Measurements from ENCODE around the gene NPLOC4. TPM values are rescaled to one million over a fixed set of nuclear protein-coding genes. Genes with fewer than 3 reads are reported as not detected.

NPLOC4 gene
- total and polyA plus RNA-seq, 9 of the 15 experiments (the other 6 are each of a cell fraction or from before 2014, with no cell fraction given), result 1.5 to 116 (median 64.5) TPM

DNA sequence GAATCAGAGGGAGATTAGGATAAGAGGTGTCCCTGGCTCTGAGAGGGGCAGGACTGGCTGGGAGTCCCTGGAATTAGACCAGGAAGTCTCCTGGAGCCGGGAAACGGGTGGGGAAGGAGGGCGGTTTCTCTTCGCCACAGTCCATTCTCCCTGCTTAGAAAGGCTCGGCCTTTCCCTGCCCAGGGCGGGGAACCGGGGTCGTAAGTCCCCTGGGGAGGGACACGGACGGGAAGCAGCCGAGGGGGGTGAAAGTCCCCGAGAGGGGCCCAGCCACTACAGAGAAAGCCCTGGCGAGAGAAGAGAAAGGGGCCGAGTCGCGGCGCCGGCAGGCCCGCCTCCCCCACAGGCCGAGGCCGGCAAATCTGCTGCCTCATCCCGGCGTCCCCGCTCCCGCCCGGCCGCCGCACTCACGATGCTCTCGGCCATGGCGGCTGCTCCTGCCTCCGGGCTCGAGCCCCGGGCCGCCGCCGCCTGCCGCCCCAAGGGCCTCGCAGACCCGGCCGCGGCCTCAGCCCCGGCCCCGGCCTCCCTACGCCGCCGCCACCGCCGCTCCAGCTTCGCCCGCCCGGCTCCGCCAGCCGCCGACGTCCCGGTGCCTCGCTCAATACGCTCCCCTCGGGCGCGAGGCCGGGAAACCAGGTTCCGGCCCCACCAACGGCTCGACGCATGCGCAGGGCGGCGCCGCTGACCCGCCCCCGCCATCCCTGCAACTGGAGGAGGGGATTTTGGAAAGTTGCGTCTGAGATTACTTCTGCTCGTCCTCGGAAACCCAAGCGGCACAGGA is at the start of gene NPLOC4, which contains the start of gene TSPAN10 (continued):
- TF ChIP-seq HDAC2 (IDR thresholded peaks at IDR 0.05), result no peak
- TF ChIP-seq U2AF2 (optimal IDR thresholded peaks at IDR 0.05; ENCODE audit: low read depth, low read length), result no peak
- TF ChIP-seq, protein P1, sequence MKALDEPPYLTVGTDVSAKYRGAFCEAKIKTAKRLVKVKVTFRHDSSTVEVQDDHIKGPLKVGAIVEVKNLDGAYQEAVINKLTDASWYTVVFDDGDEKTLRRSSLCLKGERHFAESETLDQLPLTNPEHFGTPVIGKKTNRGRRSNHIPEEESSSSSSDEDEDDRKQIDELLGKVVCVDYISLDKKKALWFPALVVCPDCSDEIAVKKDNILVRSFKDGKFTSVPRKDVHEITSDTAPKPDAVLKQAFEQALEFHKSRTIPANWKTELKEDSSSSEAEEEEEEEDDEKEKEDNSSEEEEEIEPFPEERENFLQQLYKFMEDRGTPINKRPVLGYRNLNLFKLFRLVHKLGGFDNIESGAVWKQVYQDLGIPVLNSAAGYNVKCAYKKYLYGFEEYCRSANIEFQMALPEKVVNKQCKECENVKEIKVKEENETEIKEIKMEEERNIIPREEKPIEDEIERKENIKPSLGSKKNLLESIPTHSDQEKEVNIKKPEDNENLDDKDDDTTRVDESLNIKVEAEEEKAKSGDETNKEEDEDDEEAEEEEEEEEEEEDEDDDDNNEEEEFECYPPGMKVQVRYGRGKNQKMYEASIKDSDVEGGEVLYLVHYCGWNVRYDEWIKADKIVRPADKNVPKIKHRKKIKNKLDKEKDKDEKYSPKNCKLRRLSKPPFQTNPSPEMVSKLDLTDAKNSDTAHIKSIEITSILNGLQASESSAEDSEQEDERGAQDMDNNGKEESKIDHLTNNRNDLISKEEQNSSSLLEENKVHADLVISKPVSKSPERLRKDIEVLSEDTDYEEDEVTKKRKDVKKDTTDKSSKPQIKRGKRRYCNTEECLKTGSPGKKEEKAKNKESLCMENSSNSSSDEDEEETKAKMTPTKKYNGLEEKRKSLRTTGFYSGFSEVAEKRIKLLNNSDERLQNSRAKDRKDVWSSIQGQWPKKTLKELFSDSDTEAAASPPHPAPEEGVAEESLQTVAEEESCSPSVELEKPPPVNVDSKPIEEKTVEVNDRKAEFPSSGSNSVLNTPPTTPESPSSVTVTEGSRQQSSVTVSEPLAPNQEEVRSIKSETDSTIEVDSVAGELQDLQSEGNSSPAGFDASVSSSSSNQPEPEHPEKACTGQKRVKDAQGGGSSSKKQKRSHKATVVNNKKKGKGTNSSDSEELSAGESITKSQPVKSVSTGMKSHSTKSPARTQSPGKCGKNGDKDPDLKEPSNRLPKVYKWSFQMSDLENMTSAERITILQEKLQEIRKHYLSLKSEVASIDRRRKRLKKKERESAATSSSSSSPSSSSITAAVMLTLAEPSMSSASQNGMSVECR (CRISPR knock-in tag; IDR thresholded peaks at IDR 0.05), result no peak
- peak; percentile 33 to 41; a peak in 2 of 4 replicates for TF ChIP-seq SIX5 (IDR thresholded peaks at IDR 0.05; ENCODE audit: borderline replicate concordance in 1 of 2, insufficient read depth in 1 of 2, low read depth in 1 of 2, low read length in 2 of 2)
- peak; percentile 43; a peak in 2 of 4 replicates for TF ChIP-seq SIN3A (IDR thresholded peaks at IDR 0.05; ENCODE audit: borderline replicate concordance in 2 of 2, control insufficient read depth in 1 of 2, low read depth in 2 of 2, low read length in 2 of 2)
- TF ChIP-seq, protein P2, sequence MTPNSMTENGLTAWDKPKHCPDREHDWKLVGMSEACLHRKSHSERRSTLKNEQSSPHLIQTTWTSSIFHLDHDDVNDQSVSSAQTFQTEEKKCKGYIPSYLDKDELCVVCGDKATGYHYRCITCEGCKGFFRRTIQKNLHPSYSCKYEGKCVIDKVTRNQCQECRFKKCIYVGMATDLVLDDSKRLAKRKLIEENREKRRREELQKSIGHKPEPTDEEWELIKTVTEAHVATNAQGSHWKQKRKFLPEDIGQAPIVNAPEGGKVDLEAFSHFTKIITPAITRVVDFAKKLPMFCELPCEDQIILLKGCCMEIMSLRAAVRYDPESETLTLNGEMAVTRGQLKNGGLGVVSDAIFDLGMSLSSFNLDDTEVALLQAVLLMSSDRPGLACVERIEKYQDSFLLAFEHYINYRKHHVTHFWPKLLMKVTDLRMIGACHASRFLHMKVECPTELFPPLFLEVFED (CRISPR knock-in tag; conservative IDR thresholded peaks at IDR 0.05), result no peak
- TF ChIP-seq SMC3 (conservative IDR thresholded peaks at IDR 0.05; ENCODE audit: insufficient read depth, low read depth, low read length), result no peak
- no peak for TF ChIP-seq HOXB6 (CRISPR knock-in tag; IDR thresholded peaks at IDR 0.05; ENCODE audit: borderline replicate concordance)
- TF ChIP-seq DNMT1 (IDR thresholded peaks at IDR 0.05), result no peak
- TF ChIP-seq ZNF124 (CRISPR knock-in tag; IDR thresholded peaks at IDR 0.05), result no peak
- no peak for TF ChIP-seq ZNF217 (CRISPR knock-in tag; IDR thresholded peaks at IDR 0.05)
- TF ChIP-seq KAT7 (CRISPR knock-in tag; IDR thresholded peaks at IDR 0.05; ENCODE audit: borderline replicate concordance), result no peak
- TF ChIP-seq ZBTB43 (CRISPR knock-in tag; IDR thresholded peaks at IDR 0.05), result no peak
- TF ChIP-seq MTF1 (CRISPR knock-in tag; IDR thresholded peaks at IDR 0.05; ENCODE audit: borderline replicate concordance), result no peak
- peak; percentile 85 to 91 for TF ChIP-seq MAZ (CRISPR knock-in tag; conservative IDR thresholded peaks at IDR 0.05 in 1 of 2, IDR thresholded peaks at IDR 0.05 in 1 of 2)
- TF ChIP-seq POLR2AphosphoS2 (IDR thresholded peaks at IDR 0.05; ENCODE audit: low read length), result no peak
- TF ChIP-seq ZBTB49 (CRISPR knock-in tag; IDR thresholded peaks at IDR 0.05; ENCODE audit: borderline replicate concordance), result no peak

Data from K562 (cell line).